Transverse colon (tissue), 4 donors: ENCODE results near the gene ST6GALNAC6.

Source experiments
- POLR2A ChIP-seq: fragments of 450-650 bp; IDR thresholded peaks from one replicate; pipeline ENCODE4 v1.6.1; 2016; ENCODE audit warnings: antibody characterized with exemption, mild to moderate bottlenecking, moderate library complexity
- POLR2AphosphoS5 ChIP-seq, 3 donors: sonication (generic); formaldehyde crosslinking; IDR thresholded peaks; one replicate each; pipeline ENCODE4 v1.6.1; 2016; ENCODE audit warnings: antibody characterized with exemption in 3 of 3
- TF ChIP-seq, protein P1 (sequence below), 5 experiments: fragments of 200-600 bp in 3 of 5; fragments of 450-650 bp in 2 of 5; sonication (generic) in 3 of 5; IDR thresholded peaks; 1 replicate in 2 of 5; 2 replicates in 3 of 5; pipeline ENCODE4 v1.5.1; 2016 to 2017; ENCODE audit warnings: antibody characterized with exemption in 5 of 5, inconsistent platforms in 3 of 5, mild to moderate bottlenecking in 2 of 5, moderate library complexity in 1 of 5

DNA sequence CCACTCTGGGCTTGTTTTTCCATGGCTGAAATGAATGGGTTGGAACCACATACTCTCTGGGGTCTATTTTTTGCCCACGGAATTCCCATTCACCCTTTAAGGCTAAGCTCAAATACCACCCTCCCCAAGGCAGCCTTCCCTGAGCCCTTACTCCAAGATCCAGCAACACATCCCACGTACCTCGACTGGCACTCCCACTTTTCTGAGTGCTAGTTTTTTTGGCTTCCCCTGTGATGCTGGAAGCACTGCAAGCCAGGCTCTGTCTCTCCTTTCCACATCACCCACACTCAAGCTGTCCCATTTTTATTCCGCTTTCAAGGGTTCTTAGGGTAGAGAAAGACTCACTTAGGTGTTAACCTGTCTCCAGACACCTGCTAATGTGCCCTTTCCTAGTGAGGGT lies 6.0 kb downstream of the ST6GALNAC6 start:
- TF ChIP-seq, protein P1, sequence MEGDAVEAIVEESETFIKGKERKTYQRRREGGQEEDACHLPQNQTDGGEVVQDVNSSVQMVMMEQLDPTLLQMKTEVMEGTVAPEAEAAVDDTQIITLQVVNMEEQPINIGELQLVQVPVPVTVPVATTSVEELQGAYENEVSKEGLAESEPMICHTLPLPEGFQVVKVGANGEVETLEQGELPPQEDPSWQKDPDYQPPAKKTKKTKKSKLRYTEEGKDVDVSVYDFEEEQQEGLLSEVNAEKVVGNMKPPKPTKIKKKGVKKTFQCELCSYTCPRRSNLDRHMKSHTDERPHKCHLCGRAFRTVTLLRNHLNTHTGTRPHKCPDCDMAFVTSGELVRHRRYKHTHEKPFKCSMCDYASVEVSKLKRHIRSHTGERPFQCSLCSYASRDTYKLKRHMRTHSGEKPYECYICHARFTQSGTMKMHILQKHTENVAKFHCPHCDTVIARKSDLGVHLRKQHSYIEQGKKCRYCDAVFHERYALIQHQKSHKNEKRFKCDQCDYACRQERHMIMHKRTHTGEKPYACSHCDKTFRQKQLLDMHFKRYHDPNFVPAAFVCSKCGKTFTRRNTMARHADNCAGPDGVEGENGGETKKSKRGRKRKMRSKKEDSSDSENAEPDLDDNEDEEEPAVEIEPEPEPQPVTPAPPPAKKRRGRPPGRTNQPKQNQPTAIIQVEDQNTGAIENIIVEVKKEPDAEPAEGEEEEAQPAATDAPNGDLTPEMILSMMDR (IDR thresholded peaks at IDR 0.05), result no peak
- TF ChIP-seq POLR2A (no peak), POLR2AphosphoS5 (IDR thresholded peaks at IDR 0.05) (no peak)
